H1 (cell line): Measurements from ENCODE around the gene CACNA2D4.

Experiments
- POLR2A ChIP-seq, 2 experiments: IDR thresholded peaks; 1 replicate in 1 of 2; 2 replicates in 1 of 2; pipeline ENCODE4 v1.6.1; 2011; ENCODE audit warnings: low read depth in 2 of 2, low read length in 2 of 2, mild to moderate bottlenecking in 2 of 2; ENCODE audit errors: control extremely low read depth in 1 of 2
- POLR2AphosphoS5 ChIP-seq: IDR thresholded peaks from 2 replicates; pipeline ENCODE4 v1.6.1; 2011; ENCODE audit warnings: low read depth, low read length
- SP1 ChIP-seq: IDR thresholded peaks from 2 replicates; pipeline ENCODE4 v1.6.1; 2011; ENCODE audit warnings: low read depth, low read length
- YY1 ChIP-seq: IDR thresholded peaks from 2 replicates; pipeline ENCODE4 v1.6.1; 2011; ENCODE audit warnings: low read depth, mild to moderate bottlenecking, low read length
- TF ChIP-seq, protein P1 (sequence below), 3 experiments: IDR thresholded peaks; 1 replicate in 2 of 3; 2 replicates in 1 of 3; pipeline versions ENCODE4 v1.5.1 to v1.6.1; 2011; ENCODE audit warnings: low read length in 3 of 3, mild to moderate bottlenecking in 3 of 3, inconsistent platforms in 2 of 3, low read depth in 1 of 3, moderate library complexity in 1 of 3; ENCODE audit not compliant: insufficient read depth in 1 of 3; ENCODE audit errors: control extremely low read depth in 1 of 3

DNA sequence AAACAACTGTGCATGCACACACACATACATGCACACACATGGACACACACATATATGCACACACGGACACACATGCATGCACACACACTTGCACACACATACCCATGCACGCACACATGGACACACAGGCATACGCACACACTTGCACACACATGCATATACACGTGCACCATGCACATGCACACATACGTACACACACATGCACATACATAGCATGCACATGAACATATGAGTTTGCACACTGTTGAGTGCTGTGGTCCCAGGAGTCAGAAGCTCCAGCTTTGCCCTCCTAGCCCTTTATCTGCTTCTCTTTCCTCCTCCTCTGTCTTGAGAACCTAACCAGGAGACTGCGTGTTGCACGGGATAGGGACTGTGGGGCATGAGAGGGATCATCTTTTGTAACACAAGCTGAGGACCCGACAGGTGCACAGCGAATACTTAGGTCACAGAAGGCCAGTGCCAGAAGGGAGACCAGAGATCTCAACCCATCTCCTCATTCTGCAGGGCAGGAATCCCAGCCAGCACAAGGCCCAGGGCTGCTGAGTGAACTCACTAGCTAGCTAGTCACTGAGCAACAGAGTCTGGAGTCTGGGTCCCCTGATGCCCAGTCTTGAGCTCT is 101.6 kb downstream of the CACNA2D4 start:
- no peak for TF ChIP-seq POLR2AphosphoS5
- TF ChIP-seq POLR2A (IDR thresholded peaks at IDR 0.05; ENCODE audit: control extremely low read depth in 1 of 2, low read depth in 2 of 2, low read length in 2 of 2): no peak
- TF ChIP-seq YY1: no peak
- TF ChIP-seq, protein P1, sequence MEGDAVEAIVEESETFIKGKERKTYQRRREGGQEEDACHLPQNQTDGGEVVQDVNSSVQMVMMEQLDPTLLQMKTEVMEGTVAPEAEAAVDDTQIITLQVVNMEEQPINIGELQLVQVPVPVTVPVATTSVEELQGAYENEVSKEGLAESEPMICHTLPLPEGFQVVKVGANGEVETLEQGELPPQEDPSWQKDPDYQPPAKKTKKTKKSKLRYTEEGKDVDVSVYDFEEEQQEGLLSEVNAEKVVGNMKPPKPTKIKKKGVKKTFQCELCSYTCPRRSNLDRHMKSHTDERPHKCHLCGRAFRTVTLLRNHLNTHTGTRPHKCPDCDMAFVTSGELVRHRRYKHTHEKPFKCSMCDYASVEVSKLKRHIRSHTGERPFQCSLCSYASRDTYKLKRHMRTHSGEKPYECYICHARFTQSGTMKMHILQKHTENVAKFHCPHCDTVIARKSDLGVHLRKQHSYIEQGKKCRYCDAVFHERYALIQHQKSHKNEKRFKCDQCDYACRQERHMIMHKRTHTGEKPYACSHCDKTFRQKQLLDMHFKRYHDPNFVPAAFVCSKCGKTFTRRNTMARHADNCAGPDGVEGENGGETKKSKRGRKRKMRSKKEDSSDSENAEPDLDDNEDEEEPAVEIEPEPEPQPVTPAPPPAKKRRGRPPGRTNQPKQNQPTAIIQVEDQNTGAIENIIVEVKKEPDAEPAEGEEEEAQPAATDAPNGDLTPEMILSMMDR (IDR thresholded peaks at IDR 0.05; ENCODE audit: control extremely low read depth in 1 of 3, insufficient read depth in 1 of 3, low read depth in 1 of 3, low read length in 3 of 3): no peak
- TF ChIP-seq SP1: no peak
